Endodermal cell (in vitro differentiated cells): ENCODE results near the gene IFITM1. TPM values are rescaled to one million over a fixed set of nuclear protein-coding genes. Genes with fewer than 3 reads are reported as not detected.

Source experiments
- DNase-seq: peaks from one replicate; pipeline ENCODE4 v3.0.0-alpha.2; 2017
- H3K27ac ChIP-seq: 2 replicates; pipeline ENCODE4 v1.5.1; 2013; ENCODE audit warnings: mild to moderate bottlenecking, low read depth, low read length, moderate library complexity
- H3K27me3 ChIP-seq: 2 replicates; pipeline ENCODE4 v1.6.1; 2013; ENCODE audit warnings: mild to moderate bottlenecking, low read length, moderate library complexity; ENCODE audit not compliant: insufficient read depth, control insufficient read depth, poor library complexity, severe bottlenecking
- H3K36me3 ChIP-seq: 2 replicates; pipeline ENCODE4 v1.7.0; 2013; ENCODE audit warnings: mild to moderate bottlenecking, low read length, moderate library complexity; ENCODE audit not compliant: control insufficient read depth, insufficient read depth
- H3K4me1 ChIP-seq: one replicate; pipeline ENCODE4 v1.7.0; 2013; ENCODE audit warnings: low read length; ENCODE audit not compliant: control insufficient read depth, insufficient read depth
- H3K4me3 ChIP-seq: 2 replicates; pipeline ENCODE4 v1.5.1; 2013; ENCODE audit warnings: mild to moderate bottlenecking, low read length, moderate library complexity
- H3K9ac ChIP-seq: 2 replicates; pipeline ENCODE4 v1.6.1; 2013; ENCODE audit warnings: mild to moderate bottlenecking, low read length, moderate library complexity; ENCODE audit not compliant: poor library complexity, severe bottlenecking; ENCODE audit errors: extremely low read depth
- H3K9me3 ChIP-seq: 2 replicates; pipeline ENCODE4 v1.6.1; 2013; ENCODE audit warnings: mild to moderate bottlenecking, low read length, moderate library complexity; ENCODE audit not compliant: control insufficient read depth
- H3K27ac Mint-ChIP-seq: 2 replicates; pipeline ENCODE4 v1.8.0; 2020; ENCODE audit warnings: mixed read lengths
- H3K27me3 Mint-ChIP-seq: 2 replicates; pipeline ENCODE4 v1.8.0; 2021; ENCODE audit warnings: mild to moderate bottlenecking, mixed read lengths; ENCODE audit not compliant: insufficient read depth
- H3K36me3 Mint-ChIP-seq: 2 replicates; pipeline ENCODE4 v1.8.0; 2020; ENCODE audit warnings: low read depth, mixed read lengths
- H3K4me1 Mint-ChIP-seq: 2 replicates; pipeline ENCODE4 v1.8.0; 2020; ENCODE audit warnings: mixed read lengths
- H3K4me3 Mint-ChIP-seq: 2 replicates; pipeline ENCODE4 v1.8.0; 2020; ENCODE audit warnings: mild to moderate bottlenecking, moderate library complexity, mixed read lengths
- H3K9me3 Mint-ChIP-seq: 2 replicates; pipeline ENCODE4 v1.8.0; 2020; ENCODE audit warnings: mild to moderate bottlenecking, mixed read lengths
- WGBS, 2 experiments: methylation state at CpG; one replicate each; pipeline versions ENCODE4 v1.1.5 to v1.1.7; 2013; ENCODE audit warnings: missing lambda C conversion rate in 2 of 2, mixed read lengths in 1 of 2; ENCODE audit not compliant: insufficient coverage in 1 of 2, insufficient read length in 1 of 2; 5-methylcytosine and 5-hydroxymethylcytosine counted together
- long read RNA-seq, 4 experiments: library from polyadenylated mRNA in 2 of 4; library from RNA in 1 of 4; library from capped mRNA in 1 of 4; stranded (forward) in 3 of 4; unstranded in 1 of 4; transcript quantifications; one replicate each; pipeline ENCODE4 v2.0.0, GENCODE V29; 2020 to 2021; ENCODE audit warnings: inconsistent platforms in 1 of 4
- polyA plus RNA-seq, 2 experiments: library from polyadenylated mRNA; stranded (reverse); fragments of 50-300 nt; gene quantifications; one replicate each; pipeline ENCODE4 v1.2.3, GENCODE V29; 2013
- total RNA-seq, 2 donors: library from RNA; stranded (reverse); fragmentation: NEBNext Ultra II Directional in 1 of 2; extraction: Animal tissue kit (Norgen Biotek cat#: 25700) in 1 of 2; gene quantifications; 2 replicates in 1 of 2; 3 replicates in 1 of 2; pipeline ENCODE4 v1.2.1, GENCODE V29; 2021
- TF ChIP-seq, protein P1 (sequence below): fragments of 200-600 bp; sonication (generic); conservative IDR thresholded peaks from 2 replicates; pipeline ENCODE4 v1.5.0; 2021; ENCODE audit warnings: antibody characterized with exemption, mild to moderate bottlenecking

The IFITM1 gene
- total RNA-seq, result 100 to 1,000 TPM; 211 to 558 TPM
- polyA plus RNA-seq (2013, experiment 1 of 2), result 244 TPM
- polyA plus RNA-seq (2013, experiment 2 of 2), result 241 TPM
- long read RNA-seq, experiment 1, transcript IFITM1-202 (2 exons, 855 nt), result major isoform, 259 of 274 reads
- long read RNA-seq, experiment 1, partial matches to known transcripts, result 0 of 274 reads
- long read RNA-seq, experiment 1, other reads (novel, unspliced or antisense), result 14 of 274 reads
- long read RNA-seq, experiment 2, transcript IFITM1-202 (2 exons, 855 nt), result major isoform, 619 of 635 reads
- long read RNA-seq, experiment 2, partial matches to known transcripts, result 0 of 635 reads
- long read RNA-seq, experiment 2, other reads (novel, unspliced or antisense), result 15 of 635 reads
- long read RNA-seq, experiment 3, transcript IFITM1-202 (2 exons, 855 nt), result major isoform, 433 of 452 reads
- long read RNA-seq, experiment 3, partial matches to known transcripts, result 1 of 452 reads
- long read RNA-seq, experiment 3, other reads (novel, unspliced or antisense), result 18 of 452 reads
- long read RNA-seq, experiment 4, transcript IFITM1-202 (2 exons, 855 nt), result major isoform, 29 of 38 reads
- long read RNA-seq, experiment 4, partial matches to known transcripts, result 0 of 38 reads
- long read RNA-seq, experiment 4, other reads (novel, unspliced or antisense), result 9 of 38 reads

DNA sequence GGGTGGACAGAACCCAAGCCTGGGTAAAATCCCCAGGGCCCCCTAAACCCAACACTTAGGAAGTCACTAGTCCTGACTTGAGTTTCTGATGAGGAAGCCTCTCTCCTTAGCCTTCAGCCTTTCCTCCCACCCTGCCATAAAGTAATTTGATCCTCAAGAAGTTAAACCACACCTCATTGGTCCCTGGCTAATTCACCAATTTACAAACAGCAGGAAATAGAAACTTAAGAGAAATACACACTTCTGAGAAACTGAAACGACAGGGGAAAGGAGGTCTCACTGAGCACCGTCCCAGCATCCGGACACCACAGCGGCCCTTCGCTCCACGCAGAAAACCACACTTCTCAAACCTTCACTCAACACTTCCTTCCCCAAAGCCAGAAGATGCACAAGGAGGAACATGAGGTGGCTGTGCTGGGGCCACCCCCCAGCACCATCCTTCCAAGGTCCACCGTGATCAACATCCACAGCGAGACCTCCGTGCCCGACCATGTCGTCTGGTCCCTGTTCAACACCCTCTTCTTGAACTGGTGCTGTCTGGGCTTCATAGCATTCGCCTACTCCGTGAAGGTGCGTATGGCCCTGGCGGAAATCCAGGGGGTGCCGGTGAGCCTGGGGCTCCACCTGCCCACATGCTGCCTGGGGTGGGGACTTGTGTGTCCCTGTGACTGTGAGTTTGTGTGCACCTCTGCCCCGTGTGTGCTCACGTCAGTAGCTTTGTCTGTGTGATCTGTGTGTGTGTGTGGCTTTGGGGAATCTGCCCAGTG lies at the start of gene IFITM1:
Gene IFITM1, plus strand, starts transcription at position 254 of the 767 bp plus-strand sequence. Its CDS starts 131 bp downstream, at position 385.
- peak within 1 kb of the TSS; percentile 100 for H3K4me3 ChIP-seq
- H3K4me1 ChIP-seq, result peaks cover 13% of the 10 kb centered on the region
- TF ChIP-seq, protein P1, sequence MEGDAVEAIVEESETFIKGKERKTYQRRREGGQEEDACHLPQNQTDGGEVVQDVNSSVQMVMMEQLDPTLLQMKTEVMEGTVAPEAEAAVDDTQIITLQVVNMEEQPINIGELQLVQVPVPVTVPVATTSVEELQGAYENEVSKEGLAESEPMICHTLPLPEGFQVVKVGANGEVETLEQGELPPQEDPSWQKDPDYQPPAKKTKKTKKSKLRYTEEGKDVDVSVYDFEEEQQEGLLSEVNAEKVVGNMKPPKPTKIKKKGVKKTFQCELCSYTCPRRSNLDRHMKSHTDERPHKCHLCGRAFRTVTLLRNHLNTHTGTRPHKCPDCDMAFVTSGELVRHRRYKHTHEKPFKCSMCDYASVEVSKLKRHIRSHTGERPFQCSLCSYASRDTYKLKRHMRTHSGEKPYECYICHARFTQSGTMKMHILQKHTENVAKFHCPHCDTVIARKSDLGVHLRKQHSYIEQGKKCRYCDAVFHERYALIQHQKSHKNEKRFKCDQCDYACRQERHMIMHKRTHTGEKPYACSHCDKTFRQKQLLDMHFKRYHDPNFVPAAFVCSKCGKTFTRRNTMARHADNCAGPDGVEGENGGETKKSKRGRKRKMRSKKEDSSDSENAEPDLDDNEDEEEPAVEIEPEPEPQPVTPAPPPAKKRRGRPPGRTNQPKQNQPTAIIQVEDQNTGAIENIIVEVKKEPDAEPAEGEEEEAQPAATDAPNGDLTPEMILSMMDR, result no peak
- Mint-ChIP-seq H3K4me3 (peak within 1 kb of the TSS; percentile 94), H3K9me3 (no peaks in the 10 kb centered on the region), H3K36me3 (peaks cover 13% of the 10 kb centered on the region), H3K27ac (peak within 1 kb of the TSS; percentile 90), H3K4me1 (peaks cover 38% of the 10 kb centered on the region), H3K27me3 (no peaks in the 10 kb centered on the region)
- WGBS, 2 experiments, result 2 to 7% methylated on average over 6 to 18 of the region's 18 CpGs
- DNase-seq, result peak; percentile 83
- peaks cover 11% of the 10 kb centered on the region for H3K36me3 ChIP-seq
- H3K9ac ChIP-seq, result peak within 1 kb of the TSS; percentile 95
- no peak within 1 kb of the TSS for H3K27ac ChIP-seq
- H3K27me3 ChIP-seq, result no peaks in the 10 kb centered on the region
- H3K9me3 ChIP-seq, result no peaks in the 10 kb centered on the region

- H3K9me3 Mint-ChIP-seq, result peaks cover 14% of the 10 kb centered on the region
- H3K4me1 Mint-ChIP-seq, result peaks cover 2% of the 10 kb centered on the region
- no peaks in the 10 kb centered on the region for H3K4me1 ChIP-seq
- no peak overlapping the region for H3K27ac Mint-ChIP-seq
- H3K4me3 ChIP-seq, result no peak overlapping the region
- no peaks in the 10 kb centered on the region for H3K9me3 ChIP-seq
- no peaks in the 10 kb centered on the region for H3K36me3 ChIP-seq
- H3K27me3 Mint-ChIP-seq, result peaks cover 2% of the 10 kb centered on the region
- H3K4me3 Mint-ChIP-seq, result no peak overlapping the region
- H3K36me3 Mint-ChIP-seq, result no peaks in the 10 kb centered on the region
- 98% methylated on average over 4 of the region's 13 CpGs; no CpG with 5 or more reads in 1 of the 2 experiments for WGBS, 2 experiments
- TF ChIP-seq, protein P1, result no peak
- DNase-seq, result no peak
- H3K27me3 ChIP-seq, result no peaks in the 10 kb centered on the region
- H3K9ac ChIP-seq, result no peak overlapping the region
- H3K27ac ChIP-seq, result no peak overlapping the region
Measured at GRCh38 chr11:266676-267439, 47.0 kb upstream of the IFITM1 start.
